SH-SY5Y (cell line): ENCODE measurements around the gene CCDC88B.

Source experiments
- GATA2 ChIP-seq: IDR thresholded peaks from 2 replicates; pipeline ENCODE4 v1.6.1; 2011; ENCODE audit warnings: mild to moderate bottlenecking, low read depth, low read length
- GATA3 ChIP-seq: IDR thresholded peaks from 2 replicates; pipeline ENCODE4 v1.6.1; 2011; ENCODE audit warnings: low read depth, mild to moderate bottlenecking, low read length, moderate library complexity

The CCDC88B gene

DNA sequence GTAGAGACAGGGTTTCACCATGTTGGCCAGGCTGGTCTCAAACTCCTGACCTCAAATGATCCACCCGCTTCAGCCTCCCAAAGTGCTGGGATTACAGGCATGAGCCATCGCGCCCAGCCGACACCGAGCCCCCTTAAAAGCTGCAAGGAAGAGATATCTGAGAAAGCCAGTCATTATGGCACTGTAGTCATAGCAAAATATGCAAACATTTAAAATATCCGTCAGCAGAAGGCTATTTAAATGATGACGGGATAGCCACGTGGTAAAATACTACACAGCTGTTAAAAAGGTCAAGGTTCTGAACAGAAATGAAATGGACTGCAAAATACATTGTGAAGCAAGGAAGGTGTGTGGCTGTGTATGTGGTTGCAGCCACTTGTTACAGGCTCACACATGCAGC is 6.4 kb upstream of the CCDC88B start:
- TF ChIP-seq GATA2 (no peak), GATA3 (no peak)

DNA sequence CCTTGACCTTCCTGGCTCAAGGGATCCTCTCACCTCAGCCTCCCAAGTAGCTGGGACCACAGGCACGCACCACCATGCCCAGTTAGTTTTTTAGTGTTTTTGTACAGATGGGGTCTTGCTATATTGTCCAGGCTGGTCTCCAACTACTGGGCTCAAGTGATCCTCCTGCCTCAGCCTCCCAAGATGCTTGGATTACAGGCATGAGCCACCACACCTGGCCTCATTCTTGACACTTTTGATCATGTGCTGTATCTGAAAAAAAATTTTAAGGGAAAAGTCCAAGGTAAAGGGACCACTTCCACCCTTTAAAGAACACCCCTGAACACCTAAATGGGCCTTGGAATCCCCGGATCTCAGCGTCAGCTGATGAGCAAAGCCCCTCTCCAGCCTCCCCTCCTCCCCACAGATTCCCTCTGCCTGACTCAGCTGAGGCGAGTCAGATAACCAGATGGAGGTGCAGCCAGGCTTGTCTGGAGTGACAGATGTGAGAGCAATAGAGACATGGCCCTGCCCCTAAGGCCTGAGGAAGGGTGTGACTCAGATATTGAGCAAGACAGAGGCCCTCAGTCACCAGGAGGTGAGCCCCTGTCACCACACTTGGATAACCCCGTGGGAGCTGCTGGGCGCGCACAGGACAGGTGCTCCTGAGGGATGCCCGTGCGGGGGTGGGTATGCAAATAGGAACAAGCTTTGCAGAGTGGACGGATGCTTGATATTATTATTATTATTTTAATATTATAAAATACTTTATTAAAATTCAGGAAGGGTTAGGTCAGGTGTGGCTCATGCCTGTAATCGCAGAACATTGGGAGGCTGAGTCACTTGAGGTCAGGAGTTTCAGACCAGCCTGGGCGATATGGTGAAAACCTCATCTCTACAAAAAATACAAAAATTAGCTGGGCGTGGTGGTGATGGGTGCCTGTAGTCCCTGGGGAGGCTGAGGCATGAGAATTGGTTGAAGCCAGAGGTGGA is 5.0 kb upstream of the CCDC88B start:
- TF ChIP-seq GATA2 = no peak
- no peak for TF ChIP-seq GATA3

DNA sequence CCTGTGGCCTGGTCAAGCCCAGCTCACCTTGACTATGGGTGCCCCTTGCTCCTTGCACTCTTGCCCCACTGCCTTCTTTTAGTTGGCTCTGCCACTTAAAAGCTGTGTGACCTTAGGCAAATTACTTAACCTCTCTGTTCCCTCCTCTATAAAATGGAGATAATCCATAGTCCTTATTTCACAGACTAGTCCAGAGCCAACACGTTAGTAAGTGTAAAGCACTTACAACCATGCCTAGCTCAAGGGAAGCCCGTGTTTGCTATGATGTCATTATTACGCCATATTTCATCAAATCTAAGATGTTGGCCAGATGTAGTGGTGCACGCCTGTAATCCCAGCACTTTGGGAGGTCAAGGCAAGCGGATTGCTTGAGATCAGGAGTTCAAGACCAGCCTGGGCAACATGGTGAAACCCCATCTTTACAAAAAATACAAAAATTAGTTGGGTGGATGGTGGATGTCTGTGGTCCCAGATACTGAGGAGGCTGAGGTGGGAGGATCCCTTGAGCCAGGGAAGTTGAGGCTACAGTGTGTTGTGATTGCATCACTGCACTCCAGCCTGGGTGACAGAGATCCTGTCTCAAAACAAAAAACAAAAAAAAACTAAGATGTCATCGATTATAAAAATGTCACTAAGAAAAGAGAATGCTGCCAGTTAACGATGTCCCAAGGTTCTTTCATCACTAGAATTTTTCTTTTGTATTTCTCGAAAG is 2.3 kb upstream of the CCDC88B start:
- TF ChIP-seq GATA3 = no peak
- TF ChIP-seq GATA2 = no peak

DNA sequence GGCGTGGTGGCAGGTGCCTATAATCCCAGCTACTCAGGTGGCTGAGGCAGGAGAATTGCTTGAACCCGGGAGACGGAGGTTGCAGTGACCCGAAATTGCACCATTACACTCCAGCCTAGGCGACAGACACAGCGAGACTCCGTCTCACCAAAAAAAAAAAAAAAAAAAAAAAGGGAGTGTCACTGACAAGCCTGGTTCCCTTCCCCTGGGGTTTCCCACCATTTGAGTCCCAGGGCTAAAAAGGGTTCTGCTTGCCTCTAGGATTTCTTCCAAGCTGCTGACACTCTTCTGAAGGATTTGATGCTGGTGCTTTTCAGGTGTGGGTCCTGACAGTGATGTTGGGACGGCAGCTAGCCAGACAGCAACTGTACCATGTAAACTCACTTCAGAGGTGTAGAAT is 1.3 kb upstream of the CCDC88B start:
- no peak for TF ChIP-seq GATA2
- TF ChIP-seq GATA3 = no peak

DNA sequence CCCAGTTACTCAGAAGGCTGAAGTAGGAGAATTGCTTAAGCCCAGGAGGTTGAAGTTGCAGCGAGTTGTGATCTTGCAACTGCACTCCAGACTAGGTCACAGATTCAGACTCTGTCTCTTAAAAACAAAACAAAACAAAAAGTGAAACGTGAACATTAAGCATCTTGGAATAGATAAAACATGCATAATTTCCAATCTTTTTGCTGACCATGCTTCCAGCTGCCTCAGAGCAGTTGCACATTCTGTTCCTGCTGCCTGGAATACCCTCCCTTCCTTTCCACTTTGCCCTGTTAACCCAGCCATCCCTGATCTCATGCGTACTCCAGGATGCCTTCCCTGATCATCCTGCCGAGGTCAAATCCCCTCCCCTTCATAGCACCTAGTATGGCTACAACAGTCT is 718 bp upstream of the CCDC88B start:
- no peak for TF ChIP-seq GATA2
- no peak for TF ChIP-seq GATA3

DNA sequence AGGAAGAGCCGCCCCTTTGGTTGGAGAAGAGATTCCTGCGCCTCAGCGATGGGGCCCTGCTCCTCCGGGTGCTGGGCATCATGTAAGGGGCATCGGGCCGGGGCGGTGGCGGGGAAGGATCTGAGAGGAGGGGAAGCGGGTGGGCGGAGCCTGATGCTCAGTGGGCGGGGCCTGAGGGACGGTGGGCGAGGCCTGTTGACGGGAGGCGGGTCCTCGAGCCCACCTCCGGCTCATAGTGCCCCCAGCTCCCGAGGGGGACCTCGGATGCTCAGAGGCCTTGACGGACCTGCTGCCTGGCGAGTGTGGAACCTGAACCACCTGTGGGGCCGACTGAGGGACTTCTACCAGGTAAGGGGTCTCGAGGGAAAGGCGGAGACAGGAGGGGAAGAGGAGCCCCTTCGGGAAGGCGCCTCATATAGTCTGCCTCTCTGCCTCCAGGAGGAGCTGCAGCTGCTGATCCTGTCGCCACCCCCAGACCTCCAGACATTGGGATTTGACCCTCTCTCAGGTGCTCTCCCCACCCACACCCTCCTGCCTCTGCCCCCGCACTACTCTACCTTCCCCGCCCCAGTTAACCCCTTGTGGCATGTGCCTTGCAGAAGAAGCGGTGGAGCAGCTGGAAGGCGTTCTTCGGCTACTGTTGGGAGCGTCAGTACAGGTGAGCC is 799 bp downstream of the CCDC88B start:
- TF ChIP-seq GATA3 (no peak), GATA2 (no peak)

DNA sequence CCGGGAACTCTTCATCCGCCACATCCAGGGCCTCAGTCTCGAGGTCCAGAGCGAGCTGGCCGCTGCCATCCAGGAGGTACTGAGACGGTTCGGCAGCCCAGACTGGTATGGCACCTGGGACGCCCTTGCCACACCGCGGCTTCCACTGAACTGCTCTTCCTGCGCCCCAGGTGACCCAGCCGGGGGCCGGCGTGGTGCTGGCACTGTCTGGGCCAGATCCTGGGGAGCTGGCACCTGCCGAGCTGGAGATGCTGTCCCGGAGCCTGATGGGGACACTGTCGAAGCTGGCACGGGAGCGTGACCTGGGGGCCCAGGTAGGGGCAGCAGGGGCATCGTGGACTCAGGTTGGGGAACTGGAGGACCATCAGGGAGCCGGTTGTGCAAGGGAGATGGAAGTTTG is 1.4 kb downstream of the CCDC88B start:
- TF ChIP-seq GATA3 (no peak), GATA2 (no peak)

DNA sequence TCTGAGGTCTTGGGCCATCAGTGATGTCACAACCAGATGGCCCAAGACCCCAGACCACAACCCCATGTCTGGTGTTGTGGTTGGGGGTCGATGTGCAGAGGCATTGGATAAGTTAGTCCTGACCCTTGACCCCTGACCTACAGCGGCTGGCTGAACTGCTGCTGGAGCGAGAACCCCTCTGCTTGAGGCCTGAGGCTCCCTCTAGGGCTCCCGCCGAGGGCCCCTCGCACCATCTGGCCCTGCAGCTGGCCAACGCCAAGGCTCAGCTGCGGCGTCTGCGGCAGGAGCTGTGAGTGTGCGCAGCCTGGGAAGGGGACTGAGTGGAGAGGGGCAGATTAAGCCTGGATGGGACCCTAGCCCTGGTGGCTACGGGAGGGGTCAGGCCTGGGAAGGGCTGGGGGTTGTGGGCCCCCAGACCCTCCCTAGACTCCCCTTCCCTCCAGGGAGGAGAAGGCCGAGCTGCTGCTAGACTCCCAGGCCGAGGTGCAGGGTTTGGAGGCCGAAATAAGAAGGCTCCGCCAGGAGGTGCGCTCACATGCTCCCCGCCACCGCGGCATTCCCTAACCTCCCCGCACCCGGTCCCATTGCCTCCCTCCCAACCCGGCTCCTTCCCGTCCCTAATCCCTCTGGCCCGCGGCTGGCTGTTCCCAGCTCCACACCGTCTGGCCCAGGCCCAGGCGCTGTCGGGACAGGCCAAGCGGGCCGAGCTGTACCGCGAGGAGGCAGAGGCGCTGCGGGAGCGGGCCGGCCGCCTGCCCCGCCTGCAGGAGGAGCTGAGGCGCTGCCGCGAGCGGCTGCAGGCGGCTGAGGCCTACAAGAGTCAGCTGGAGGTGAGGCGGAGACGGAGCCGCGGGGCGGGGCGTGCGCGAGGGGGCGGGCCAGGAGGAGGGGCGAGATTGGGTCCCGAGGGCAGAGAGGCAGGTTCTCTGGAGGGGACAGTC is 2.1 kb downstream of the CCDC88B start:
- TF ChIP-seq GATA2 = no peak
- no peak for TF ChIP-seq GATA3

DNA sequence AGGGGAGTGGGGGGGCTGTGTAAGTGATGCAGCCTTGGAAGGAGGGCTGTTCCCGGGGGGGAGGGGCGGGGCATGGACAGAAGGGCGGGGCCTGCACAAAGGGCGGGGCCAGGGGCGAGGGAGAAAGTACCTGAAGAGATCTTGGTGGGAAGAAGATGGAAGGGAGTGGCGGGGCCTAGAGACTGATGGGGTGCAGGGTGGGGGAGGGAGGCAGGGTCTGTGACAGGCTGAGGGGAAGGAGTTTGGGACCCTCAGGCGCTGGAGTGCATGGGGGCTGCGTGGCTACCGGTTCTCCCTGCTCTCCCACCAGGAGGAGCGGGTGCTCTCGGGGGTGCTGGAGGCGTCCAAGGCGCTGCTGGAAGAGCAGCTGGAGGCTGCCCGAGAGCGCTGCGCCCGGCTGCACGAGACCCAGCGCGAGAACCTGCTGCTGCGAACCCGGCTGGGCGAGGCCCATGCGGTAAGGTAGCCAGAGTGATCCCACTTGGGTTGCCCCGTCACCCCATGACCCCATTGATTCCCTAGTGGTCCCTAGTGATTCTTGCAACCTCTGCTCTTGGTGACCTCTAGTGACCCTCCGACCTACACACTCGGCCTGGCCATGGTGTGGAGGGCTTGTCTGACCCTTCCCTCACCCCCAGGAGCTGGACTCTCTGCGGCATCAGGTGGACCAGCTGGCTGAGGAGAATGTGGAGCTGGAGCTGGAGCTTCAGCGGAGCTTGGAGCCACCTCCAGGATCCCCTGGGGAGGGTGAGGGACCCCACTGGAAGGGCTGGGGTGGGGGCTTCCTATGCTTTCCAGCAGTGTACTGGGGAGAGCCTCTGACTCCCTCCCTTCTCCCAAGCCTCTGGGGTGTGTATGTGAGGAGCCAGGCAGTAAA is 3.1 kb downstream of the CCDC88B start:
- no peak for TF ChIP-seq GATA3
- TF ChIP-seq GATA2 = no peak

DNA sequence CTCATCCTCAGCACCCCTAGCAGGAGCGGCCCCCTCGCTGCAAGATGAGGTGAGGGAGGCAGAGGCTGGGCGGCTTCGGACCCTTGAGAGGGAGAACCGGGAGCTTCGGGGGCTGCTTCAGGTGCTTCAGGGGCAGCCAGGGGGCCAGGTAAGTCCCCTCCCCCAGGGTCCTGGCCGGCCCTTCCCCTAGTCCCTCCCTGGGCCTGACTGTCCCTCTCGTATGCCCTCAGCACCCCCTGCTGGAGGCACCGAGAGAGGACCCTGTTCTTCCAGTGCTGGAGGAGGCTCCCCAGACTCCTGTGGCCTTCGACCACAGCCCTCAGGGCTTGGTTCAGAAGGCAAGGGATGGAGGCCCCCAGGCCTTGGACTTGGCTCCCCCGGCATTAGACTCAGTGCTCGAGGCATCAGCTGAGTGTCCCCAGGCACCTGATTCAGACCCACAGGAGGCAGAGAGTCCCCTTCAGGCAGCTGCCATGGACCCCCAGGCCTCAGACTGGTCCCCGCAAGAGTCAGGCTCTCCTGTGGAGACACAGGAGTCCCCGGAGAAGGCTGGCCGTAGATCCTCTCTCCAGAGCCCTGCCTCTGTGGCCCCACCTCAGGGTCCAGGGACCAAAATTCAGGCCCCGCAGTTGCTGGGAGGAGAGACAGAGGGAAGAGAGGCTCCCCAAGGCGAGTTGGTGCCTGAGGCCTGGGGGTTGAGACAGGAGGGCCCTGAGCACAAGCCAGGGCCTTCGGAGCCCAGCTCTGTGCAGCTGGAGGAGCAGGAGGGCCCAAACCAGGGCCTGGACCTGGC is 4.0 kb downstream of the CCDC88B start:
- TF ChIP-seq GATA2 (no peak), GATA3 (no peak)

DNA sequence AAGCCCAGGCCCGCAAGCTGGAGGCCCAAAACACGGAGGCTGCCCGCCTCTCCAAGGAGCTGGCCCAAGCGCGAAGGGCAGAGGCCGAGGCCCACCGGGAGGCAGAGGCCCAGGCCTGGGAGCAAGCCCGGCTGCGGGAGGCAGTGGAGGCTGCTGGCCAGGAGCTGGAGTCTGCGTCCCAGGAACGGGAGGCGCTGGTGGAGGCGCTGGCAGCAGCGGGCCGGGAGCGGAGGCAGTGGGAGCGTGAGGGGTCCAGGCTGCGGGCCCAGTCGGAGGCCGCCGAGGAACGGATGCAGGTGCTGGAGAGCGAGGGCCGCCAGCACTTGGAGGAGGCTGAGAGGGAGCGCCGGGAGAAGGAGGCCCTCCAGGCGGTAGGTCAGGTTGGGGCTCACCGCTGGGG is 4.8 kb downstream of the CCDC88B start:
- TF ChIP-seq GATA2 = no peak
- TF ChIP-seq GATA3 = no peak

DNA sequence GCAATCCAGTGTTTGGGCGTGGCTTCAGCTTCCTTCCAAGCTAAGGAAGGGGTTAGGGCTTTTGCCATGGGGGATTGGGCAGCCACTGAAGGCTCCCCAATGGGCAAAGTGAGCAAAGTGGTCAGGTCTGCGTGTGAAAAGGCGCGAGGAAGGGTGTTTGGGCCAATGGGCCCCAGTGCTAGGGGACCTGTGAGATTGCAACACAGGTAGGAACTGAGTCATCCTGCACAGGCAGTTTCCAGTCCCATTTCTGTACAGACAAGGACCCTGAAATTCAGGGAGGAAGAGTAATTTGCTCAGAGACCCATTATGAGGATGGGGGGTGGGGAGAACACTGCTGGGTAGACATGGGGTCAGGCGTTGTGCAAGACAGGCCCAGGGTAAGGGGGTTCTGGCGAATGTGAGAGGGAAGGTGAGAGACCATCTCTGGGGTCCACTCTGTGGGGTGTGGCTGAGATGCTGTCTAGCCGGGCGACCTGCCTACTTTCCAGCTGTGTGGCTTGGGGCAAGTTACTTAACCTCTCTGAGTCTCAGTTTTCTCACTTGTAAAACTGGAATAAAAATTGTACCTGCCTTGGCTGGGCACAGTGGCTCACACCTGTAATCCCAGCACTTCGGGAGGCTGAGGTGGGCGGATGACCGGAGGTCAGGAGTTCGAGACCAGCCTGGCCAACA is 7.3 kb downstream of the CCDC88B start:
- TF ChIP-seq GATA2 = no peak
- no peak for TF ChIP-seq GATA3
